ENCODE results near the gene CTXN3.

The CTXN3 gene

DNA sequence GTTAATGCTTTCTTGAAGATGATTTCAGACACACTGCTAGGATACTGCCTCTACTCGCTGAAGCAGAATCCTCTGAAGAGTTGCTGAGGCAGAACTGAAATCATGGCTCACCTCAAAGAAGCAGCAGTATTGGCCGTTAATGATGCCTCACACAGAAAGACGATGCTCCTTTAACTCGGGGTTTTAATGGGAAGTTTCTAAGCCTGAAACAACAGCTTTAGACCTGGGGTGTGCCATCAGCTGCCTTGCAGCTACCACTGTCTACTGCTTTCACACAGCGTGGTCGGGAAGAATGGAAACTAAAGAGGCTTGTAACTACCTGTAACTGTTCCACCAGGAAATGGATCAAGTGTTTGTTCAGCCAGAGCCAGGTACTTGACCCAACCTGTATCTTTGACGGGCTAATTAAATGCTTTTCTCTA is at the start of gene CTXN3:
Gene CTXN3 (plus strand): TSS at position 65 of the 422 bp plus-strand sequence. CDS start 8,440 bp downstream, outside the sequence.
- DNase-seq (ENCODE audit: low spot score): no peak

DNA sequence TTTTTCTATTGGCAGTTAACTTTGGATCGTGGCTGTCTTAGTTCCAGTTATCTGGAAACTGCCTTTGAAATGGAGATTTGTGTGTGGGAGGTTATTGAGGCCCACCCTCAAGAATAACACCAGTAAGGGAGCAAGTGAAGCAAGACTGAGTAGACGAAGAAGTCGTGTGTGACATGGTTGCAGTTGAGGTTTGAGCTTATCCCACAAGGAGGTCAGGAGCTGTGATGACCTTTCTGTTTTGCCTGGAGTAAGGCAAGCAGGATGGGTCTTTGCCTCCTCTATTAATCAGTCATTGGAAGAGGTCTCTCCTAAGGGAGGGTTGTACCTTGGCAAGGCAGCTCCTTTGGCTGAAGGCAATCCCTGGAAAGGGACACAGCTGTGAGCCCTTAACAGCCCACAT is 49.6 kb upstream of the CTXN3 start:
- no peak for DNase-seq (ENCODE audit: low spot score)

- DNase-seq (ENCODE audit: low spot score): no peak
Observed at GRCh38 chr5:127599847-127600246, 49.0 kb upstream of the CTXN3 start.

- DNase-seq (ENCODE audit: low spot score): no peak
Observed at GRCh38 chr5:127601111-127601510, 47.8 kb upstream of the CTXN3 start.

DNA sequence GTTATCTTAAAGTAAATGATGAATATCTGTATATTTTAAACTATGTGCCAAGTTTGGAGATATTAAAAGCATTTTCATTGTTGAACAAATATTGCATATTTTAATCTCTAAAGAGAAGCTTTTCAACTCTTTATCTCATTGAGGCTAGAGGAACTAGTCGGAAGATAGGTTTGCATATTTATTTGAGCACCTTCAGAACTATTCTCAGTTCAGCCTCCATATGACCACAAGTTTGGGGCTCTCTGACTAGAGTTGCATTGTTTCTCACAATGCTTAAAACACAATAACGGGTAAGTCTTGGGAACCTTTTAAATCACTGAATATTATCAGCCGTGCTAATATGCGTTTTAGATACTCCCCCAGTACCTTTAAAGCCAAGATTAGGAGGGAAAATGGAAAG is 47.3 kb upstream of the CTXN3 start:
- DNase-seq (ENCODE audit: low spot score): no peak

DNA sequence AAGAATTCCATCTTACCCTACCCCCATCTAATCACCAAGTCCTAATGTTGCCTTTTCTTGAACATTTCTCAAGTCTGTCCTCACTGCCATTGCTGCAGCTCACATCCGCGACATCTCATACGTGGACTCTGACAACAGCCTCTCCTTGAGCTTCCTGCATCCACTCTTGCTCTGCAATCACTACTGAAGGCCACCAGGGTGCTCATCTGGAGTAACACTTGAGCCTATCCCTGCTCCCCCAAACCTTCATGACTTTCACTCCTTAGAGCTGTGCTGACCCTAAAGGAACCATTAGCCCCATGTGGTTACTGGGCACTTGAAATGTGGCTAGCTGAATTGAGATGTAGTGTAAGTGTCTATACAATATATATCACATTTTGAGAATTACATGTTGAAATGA is 46.4 kb upstream of the CTXN3 start:
- DNase-seq (ENCODE audit: low spot score): no peak

- DNase-seq (ENCODE audit: low spot score): no peak
Observed at GRCh38 chr5:127602896-127603844, 45.7 kb upstream of the CTXN3 start.

DNA sequence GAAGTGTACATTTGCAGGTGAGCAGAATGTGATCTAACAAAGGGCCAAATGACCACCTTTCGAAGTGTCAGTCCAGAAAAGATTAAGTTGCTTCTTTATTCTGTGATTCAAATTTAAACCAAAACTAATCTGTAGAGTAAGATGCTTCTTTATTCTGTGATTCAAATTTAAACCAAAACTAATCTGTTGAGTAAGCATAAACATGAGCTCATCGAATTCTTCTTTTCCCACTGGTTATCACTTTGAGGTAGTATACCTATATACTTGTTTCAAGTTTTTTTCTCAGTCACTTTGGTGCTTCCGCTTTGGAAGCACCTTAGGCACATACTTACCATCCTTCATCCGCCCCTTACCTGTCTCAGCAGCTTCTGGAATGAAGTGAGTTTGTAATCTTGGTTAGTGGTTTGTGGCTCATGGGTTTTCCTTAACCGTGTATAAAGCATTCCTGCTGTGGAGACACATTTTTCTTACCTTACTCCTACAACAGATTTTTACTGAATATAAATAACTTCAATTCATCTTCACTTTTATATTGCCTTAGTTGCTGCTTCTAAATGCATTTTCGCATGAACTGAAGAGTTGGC is 40.7 kb upstream of the CTXN3 start:
- DNase-seq (ENCODE audit: low spot score): no peak

DNA sequence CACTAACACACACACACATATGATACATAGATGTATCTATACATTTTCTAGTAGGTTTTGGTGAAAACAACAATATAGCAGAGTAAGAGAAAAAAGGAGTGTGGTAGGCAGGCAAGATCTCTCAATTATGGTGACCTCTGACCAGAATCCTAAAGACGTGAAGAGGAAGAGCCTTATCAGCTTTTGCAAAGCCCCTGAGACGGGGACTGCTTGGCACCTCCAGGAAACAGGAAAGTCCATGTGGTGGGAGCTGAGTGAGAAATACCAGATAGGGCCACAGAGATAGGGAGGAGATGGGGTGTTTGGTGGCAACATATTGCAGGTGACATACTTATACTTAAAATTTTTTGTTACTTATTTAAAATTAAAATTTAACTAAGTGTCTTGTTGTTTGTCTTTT is 39.9 kb upstream of the CTXN3 start:
- DNase-seq (ENCODE audit: low spot score): no peak

DNA sequence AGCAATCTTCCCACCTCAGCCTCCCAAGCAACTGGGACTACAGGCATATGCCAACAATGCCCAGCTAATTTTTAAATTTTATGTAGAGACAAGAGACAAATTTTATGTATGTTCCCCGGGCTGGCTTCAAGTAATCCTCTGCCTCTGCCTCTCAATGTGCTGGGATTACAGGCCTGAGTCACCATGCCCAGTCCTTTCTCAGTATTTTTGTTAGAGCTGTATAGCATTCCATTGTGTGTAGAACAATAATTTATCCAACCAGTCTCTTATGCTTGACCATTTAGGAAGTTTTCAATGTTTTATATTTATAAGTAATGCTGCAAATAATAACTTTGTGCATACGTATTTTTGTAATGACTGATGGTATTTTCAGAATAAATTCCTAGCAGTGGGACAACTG is 38.9 kb upstream of the CTXN3 start:
- no peak for DNase-seq (ENCODE audit: low spot score)

- no peak for DNase-seq (ENCODE audit: low spot score)
Observed at GRCh38 chr5:127612441-127613141, 36.3 kb upstream of the CTXN3 start.

- no peak for DNase-seq (ENCODE audit: low spot score)
Observed at GRCh38 chr5:127615916-127616315, 33.0 kb upstream of the CTXN3 start.

DNA sequence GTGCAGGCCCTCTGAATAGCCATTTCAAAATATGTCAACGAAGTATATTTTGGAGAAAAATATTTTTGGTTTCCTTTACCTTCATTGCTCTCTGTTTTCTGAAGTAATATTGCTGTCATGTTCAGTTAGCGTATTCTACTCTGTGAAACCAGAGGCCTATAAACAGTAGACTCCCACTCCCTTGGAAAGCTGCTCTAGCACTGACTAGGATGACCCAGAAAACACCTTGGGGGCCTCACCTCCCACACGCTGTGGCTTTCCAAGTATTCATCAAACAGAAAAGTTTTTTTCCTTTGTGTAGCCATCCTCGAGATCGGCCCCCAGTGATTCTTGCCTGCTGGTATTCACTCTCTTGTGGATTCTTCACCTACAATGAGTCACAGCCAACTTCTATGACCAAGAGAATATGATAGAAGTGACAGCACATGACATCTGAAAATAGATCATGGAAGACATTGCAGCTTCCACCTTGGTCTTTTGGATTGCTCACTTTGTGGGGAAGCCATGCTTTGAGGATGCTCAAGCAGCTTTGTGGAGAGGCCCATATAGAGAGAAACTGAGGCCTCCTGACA is 28.9 kb upstream of the CTXN3 start:
- DNase-seq (ENCODE audit: low spot score): no peak

DNA sequence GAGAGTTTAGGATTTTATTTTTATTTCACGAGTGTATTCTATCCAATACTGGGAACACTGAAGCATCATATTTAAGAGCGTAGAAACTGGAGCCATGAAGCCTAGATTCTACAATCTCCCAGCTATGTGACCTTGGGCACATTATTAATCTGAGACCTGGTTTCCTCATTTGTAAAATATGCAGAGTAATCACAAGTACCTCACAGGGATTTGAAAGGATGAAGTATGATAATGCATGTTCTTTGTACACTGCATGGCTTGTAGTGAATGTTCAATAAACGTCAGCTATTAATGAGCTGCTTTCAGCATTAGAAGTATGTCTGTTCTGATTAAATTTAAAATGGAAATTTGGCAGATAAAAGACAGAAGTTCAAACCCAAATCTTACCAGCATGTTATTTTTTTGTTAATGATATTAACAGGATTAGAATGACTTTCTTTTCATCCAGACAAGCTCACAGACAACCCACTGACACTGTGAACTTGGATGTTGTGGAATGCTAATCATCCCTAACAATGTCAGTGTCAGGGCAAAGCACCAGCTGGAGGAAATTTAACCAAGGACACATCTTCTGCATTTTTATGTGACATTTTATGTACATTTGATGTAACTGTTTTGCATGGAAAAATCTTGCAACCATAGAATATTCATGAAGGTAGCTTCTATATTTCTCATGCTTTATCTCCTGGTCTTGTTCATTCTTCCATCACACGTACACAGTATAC is 27.1 kb upstream of the CTXN3 start:
- no peak for DNase-seq (ENCODE audit: low spot score)

DNA sequence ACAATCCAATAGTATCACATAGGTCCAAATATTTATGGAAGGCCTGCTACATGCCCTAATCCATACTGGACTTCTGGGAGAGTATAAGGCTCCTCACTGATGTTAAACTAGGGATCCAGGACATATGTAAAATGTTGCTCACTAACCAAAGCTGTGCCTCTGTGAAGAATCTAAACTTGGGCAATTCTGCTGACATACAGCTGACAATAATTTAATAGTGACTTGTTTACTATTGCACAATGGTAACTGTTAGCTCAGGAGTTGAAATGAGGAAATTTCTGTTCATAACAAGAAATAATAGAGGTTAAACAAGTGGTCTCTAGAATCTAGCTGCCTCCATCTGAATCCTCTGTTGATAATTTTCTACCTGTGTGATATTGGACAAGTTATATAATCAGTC is 14.9 kb upstream of the CTXN3 start:
- DNase-seq (ENCODE audit: low spot score): no peak

GRCh38 chr5:127639828-127640227 is 9.1 kb upstream of the CTXN3 start:
- no peak for DNase-seq (ENCODE audit: low spot score)

- DNase-seq (ENCODE audit: low spot score): no peak
Observed at GRCh38 chr5:127642949-127643348, 5.9 kb upstream of the CTXN3 start.

- DNase-seq (ENCODE audit: low spot score): no peak
Observed at GRCh38 chr5:127643607-127644006, 5.3 kb upstream of the CTXN3 start.

- DNase-seq (ENCODE audit: low spot score): no peak
Observed at GRCh38 chr5:127645300-127645726, 3.6 kb upstream of the CTXN3 start.

GRCh38 chr5:127647361-127647958 is 1.4 kb upstream of the CTXN3 start:
- DNase-seq (ENCODE audit: low spot score): no peak

DNA sequence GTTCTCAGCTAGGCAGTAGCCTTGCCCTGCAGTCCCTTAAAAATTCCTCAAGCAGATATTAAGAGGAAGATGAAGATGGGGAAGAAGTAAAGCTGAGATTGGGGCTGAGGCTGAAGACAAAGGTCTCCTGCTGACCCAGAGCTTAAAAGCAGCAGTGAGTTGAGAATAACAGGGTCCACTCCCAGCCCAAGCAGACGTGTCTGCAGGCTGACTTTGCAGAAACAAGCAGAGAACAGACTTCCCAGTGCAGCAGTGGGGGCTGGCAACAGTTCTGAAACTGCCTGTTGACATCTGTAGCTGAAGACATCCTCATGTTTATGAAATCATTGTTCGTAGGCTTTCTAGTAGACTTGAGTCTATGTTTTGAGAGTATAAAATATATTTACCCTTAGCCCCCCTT is 1.1 kb downstream of the CTXN3 start:
- no peak for DNase-seq (ENCODE audit: low spot score)
